Activated naive CD8-positive, alpha-beta T cell treated with anti-CD3 and anti-CD28 coated beads for 36 hours (primary cell): ENCODE measurements around the gene CALCOCO1. TPM values are rescaled to one million over a fixed set of nuclear protein-coding genes. Genes with fewer than 3 reads are reported as not detected.

Source experiments
- DNase-seq: peaks from one replicate; pipeline ENCODE4 v3.0.0; 2021
- H3K27ac Mint-ChIP-seq: one replicate; pipeline ENCODE4 v1.8.0; 2022; ENCODE audit warnings: mild to moderate bottlenecking, moderate library complexity, mixed read lengths
- H3K27me3 Mint-ChIP-seq: one replicate; pipeline ENCODE4 v1.8.0; 2022; ENCODE audit warnings: mild to moderate bottlenecking, mixed read lengths
- H3K36me3 Mint-ChIP-seq: one replicate; pipeline ENCODE4 v1.8.0; 2021; ENCODE audit warnings: mild to moderate bottlenecking, mixed read lengths
- H3K4me1 Mint-ChIP-seq: one replicate; pipeline ENCODE4 v1.8.0; 2021; ENCODE audit warnings: mixed read lengths
- H3K4me3 Mint-ChIP-seq: one replicate; pipeline ENCODE4 v1.8.0; 2022; ENCODE audit warnings: mild to moderate bottlenecking, moderate library complexity, mixed read lengths
- H3K9me3 Mint-ChIP-seq: one replicate; pipeline ENCODE4 v1.8.0; 2022; ENCODE audit warnings: mixed read lengths
- total RNA-seq, 2 experiments: library from RNA; stranded (reverse); gene quantifications; one replicate each; pipeline ENCODE4 v1.2.3, GENCODE V29; 2021

CALCOCO1 gene
- total RNA-seq, 2 experiments from 2014 or later, result 8.8 to 9.6 TPM

DNA sequence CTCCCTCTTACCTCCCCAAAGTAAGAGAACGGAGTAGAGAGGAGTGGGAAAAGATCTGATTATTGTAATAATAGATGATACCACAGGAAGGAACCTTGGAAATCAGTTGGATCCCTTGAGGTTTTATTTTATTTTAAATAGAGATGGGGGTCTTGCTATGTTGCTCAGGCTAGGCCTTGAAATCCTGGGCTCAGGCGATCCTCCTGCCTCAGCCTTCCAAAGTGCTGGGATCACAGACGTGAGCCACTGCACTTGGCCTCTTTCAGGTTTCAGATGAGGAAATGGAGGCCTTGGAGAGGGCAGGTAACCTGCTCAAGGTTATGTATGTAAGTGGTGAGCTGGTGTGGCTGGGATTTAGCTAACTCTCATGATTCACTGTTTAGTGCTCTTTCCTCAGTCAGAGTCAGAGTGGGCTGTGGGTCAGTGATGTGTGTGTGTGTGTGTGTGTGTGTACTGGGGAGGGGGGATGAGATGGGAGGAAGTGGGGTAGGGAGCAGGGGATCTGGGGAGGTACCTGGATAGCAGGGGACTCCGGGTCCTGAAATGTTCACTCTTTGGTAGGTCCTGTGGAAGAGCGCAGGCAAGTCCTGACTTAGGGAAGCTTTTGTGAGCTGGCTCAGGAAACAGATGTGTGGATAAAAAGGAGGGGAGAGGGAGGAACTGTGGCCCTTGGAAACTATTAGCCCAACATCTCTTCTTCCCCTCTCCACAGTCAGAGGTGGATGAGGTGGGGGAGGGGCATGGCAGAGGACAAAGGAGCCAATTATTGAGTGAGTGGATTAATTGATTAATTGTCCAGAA is 29.2 kb upstream of the CALCOCO1 start:
- Mint-ChIP-seq H3K27ac (no peak overlapping the region), H3K4me3 (peak overlapping the region; percentile 61)

GRCh38 chr12:53755893-53756292 is 28.6 kb upstream of the CALCOCO1 start:
- Mint-ChIP-seq H3K27me3 (peaks cover 42% of the 10 kb centered on the region), H3K4me1 (peaks cover 11% of the 10 kb centered on the region), H3K27ac (no peak overlapping the region), H3K9me3 (no peaks in the 10 kb centered on the region), H3K4me3 (peak overlapping the region; percentile 7), H3K36me3 (no peaks in the 10 kb centered on the region)
- DNase-seq, result no peak

More for the DNA sequence above, 29.2 kb upstream of the CALCOCO1 start:
- DNase-seq, result no peak
- Mint-ChIP-seq H3K27me3 (peaks cover 47% of the 10 kb centered on the region), H3K36me3 (no peaks in the 10 kb centered on the region), H3K9me3 (no peaks in the 10 kb centered on the region), H3K4me1 (peaks cover 10% of the 10 kb centered on the region)

- no peak for DNase-seq
- no peaks in the 10 kb centered on the region for H3K9me3 Mint-ChIP-seq
- H3K27me3 Mint-ChIP-seq, result peaks cover 38% of the 10 kb centered on the region
- H3K36me3 Mint-ChIP-seq, result no peaks in the 10 kb centered on the region
- no peak overlapping the region for H3K27ac Mint-ChIP-seq
- H3K4me3 Mint-ChIP-seq, result peak overlapping the region; percentile 7
- peaks cover 16% of the 10 kb centered on the region for H3K4me1 Mint-ChIP-seq
Observed at GRCh38 chr12:53755451-53755891, 28.2 kb upstream of the CALCOCO1 start.

- Mint-ChIP-seq H3K9me3 (no peaks in the 10 kb centered on the region), H3K4me1 (peaks cover 16% of the 10 kb centered on the region), H3K4me3 (no peak overlapping the region), H3K27me3 (peaks cover 31% of the 10 kb centered on the region), H3K27ac (no peak overlapping the region), H3K36me3 (no peaks in the 10 kb centered on the region)
- no peak for DNase-seq
Observed at GRCh38 chr12:53754633-53755264, 27.5 kb upstream of the CALCOCO1 start.

- Mint-ChIP-seq H3K4me3 (no peak overlapping the region), H3K36me3 (no peaks in the 10 kb centered on the region), H3K27ac (no peak overlapping the region), H3K4me1 (peaks cover 16% of the 10 kb centered on the region), H3K9me3 (no peaks in the 10 kb centered on the region), H3K27me3 (peaks cover 25% of the 10 kb centered on the region)
- DNase-seq, result no peak
Observed at GRCh38 chr12:53754188-53754585, 26.9 kb upstream of the CALCOCO1 start.

DNA sequence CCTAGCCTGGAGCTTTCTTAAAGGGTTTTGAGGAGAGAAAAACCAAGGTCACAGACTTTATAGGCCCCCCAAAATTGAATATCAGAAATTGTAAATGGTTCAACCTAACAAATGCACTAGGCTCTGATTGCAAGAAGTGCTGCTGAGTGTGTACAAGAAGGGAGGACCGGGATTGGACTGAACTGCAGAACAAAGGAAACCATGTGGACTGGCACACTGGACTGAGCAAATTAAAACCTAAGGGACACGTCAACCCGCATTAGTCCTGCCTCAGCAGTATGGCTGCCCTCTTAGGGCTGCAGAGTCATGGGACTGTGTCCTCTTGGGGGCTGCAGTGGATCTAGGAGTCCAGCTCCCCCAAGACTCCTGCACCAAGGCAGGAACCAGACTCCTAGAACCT is 25.4 kb upstream of the CALCOCO1 start:
- H3K27me3 Mint-ChIP-seq, result peaks cover 10% of the 10 kb centered on the region
- H3K36me3 Mint-ChIP-seq, result no peaks in the 10 kb centered on the region
- no peak overlapping the region for H3K4me3 Mint-ChIP-seq
- no peak overlapping the region for H3K27ac Mint-ChIP-seq
- DNase-seq, result no peak
- H3K4me1 Mint-ChIP-seq, result peaks cover 19% of the 10 kb centered on the region
- H3K9me3 Mint-ChIP-seq, result no peaks in the 10 kb centered on the region

DNA sequence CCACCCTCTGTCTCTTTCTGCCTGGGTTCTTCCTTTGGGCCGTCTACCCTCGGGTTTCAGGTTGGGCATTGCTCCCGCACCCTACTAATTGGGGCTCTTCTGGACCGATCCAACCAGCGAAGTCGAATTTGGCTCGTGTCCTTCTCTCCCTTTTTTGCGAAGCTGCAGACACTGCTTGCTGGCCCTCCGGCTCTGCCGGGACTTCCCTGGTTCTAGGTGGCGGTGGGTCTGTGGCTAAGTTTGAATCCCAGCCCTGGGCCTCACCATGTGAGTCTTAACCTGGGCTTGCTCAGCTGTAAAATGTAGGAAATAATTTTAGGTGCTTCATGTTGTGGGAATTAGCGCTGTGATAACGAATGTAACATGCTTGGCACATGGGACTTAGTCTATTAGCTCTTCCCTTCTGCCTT is 24.9 kb upstream of the CALCOCO1 start:
- Mint-ChIP-seq H3K9me3 (no peaks in the 10 kb centered on the region), H3K36me3 (no peaks in the 10 kb centered on the region), H3K27me3 (peaks cover 9% of the 10 kb centered on the region), H3K27ac (no peak overlapping the region), H3K4me1 (peaks cover 23% of the 10 kb centered on the region), H3K4me3 (no peak overlapping the region)
- no peak for DNase-seq

GRCh38 chr12:53751336-53752191 is 24.3 kb upstream of the CALCOCO1 start, which contains the start of gene CISTR:
Gene CISTR, minus strand, starts transcription at chr12:53751979.
- Mint-ChIP-seq H3K36me3 (no peaks in the 10 kb centered on the region), H3K27ac (peak within 1 kb of the TSS; percentile 28), H3K9me3 (no peaks in the 10 kb centered on the region), H3K27me3 (peaks cover 8% of the 10 kb centered on the region), H3K4me1 (peaks cover 23% of the 10 kb centered on the region), H3K4me3 (peak within 1 kb of the TSS; percentile 33)
- DNase-seq, result peak; percentile 46

DNA sequence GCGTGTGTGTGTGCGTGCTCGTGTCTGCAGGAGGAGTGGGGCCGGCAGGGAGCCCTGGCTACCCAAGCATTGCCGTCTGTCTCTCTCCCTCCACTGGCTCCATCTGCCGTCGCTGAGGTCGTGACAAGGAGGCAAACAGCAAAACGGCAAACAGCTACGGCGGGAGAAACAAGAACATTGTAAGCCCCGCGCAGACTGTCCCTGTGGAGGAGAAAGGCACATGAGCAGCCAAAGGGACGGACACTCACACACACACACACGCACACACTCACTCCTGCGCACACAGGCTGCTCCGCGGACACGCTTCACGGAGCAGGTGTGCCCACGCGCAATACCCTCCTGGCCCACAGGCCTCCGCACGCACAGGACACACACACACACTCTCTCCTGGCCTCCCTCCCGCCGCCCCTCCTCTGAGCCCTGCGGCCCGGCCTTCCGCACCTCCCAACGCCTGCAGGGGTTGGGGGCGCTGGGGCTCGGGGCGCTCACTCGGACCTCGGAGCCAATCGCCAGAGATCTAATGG is 23.6 kb upstream of the CALCOCO1 start:
- Mint-ChIP-seq H3K4me3 (peak overlapping the region; percentile 33), H3K27me3 (peaks cover 9% of the 10 kb centered on the region), H3K36me3 (no peaks in the 10 kb centered on the region), H3K27ac (peak overlapping the region; percentile 28), H3K4me1 (peaks cover 22% of the 10 kb centered on the region), H3K9me3 (no peaks in the 10 kb centered on the region)
- DNase-seq, result no peak

- DNase-seq, result no peak
- H3K4me3 Mint-ChIP-seq, result peak overlapping the region; percentile 33
- H3K27ac Mint-ChIP-seq, result peak overlapping the region; percentile 28
- H3K36me3 Mint-ChIP-seq, result no peaks in the 10 kb centered on the region
- no peaks in the 10 kb centered on the region for H3K9me3 Mint-ChIP-seq
- peaks cover 22% of the 10 kb centered on the region for H3K4me1 Mint-ChIP-seq
- H3K27me3 Mint-ChIP-seq, result peaks cover 12% of the 10 kb centered on the region
Observed at GRCh38 chr12:53749986-53750811, 22.9 kb upstream of the CALCOCO1 start.

DNA sequence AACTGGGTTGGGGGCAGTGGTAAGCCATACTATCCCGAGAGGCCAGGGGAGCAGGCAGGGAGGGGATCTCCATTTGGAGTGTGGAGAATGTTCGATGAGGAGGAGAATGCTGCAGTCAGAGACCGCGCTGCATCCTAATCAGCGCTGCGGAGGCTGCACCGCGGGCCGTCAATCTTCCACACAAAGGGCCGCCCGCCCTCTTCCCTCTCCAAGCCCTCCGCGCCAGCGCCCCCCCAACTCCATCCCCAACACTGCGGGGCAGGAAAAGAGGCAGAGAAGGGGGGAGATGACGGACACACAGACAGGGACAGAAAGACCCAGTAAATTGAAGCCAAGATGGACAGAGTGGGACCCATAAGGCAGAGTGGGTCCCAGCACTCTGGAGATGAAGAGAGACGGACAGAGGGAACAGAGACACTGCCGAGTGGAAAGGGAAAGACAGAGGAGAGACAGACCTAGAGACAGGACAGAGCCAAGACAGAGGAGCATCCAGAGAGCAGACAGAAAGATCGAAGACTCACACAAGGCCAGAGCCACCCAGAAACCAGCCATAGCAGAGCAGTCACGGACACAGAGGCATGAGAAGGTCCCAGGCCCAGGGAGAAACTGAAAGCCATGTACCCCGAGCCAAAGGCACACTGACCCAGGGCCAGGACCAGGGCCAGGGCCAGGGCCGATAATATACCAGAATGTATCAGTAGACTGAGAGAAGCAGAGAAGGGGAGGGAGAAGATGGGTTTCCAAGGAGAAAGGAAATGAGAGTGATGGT is 21.0 kb upstream of the CALCOCO1 start:
- Mint-ChIP-seq H3K27me3 (peaks cover 32% of the 10 kb centered on the region), H3K4me1 (peaks cover 24% of the 10 kb centered on the region)

DNA sequence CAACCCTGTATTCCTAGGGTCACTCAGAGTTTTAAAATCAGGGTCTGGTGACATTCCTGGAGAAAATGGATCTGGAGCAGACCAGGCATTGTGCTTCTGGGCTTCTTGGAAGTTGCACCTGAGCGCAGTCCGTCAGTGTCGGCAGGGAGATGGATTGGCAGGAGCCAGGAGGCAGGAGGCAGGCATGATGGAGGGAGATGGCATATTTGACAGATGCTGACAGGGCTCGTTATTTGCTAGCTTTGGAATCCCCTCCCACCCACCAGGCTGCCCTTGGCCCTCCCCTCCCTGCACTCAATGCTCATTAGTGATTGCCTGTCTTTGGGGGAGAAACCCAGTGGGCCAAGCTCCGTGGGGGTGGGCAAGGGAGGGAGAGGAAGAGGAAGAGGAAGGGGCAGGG is 19.8 kb upstream of the CALCOCO1 start:
- DNase-seq, result no peak
- peaks cover 24% of the 10 kb centered on the region for H3K4me1 Mint-ChIP-seq
- H3K27me3 Mint-ChIP-seq, result peaks cover 43% of the 10 kb centered on the region
- H3K9me3 Mint-ChIP-seq, result no peaks in the 10 kb centered on the region
- no peak overlapping the region for H3K4me3 Mint-ChIP-seq
- no peak overlapping the region for H3K27ac Mint-ChIP-seq
- no peaks in the 10 kb centered on the region for H3K36me3 Mint-ChIP-seq

More for the DNA sequence above, 21.0 kb upstream of the CALCOCO1 start:
- Mint-ChIP-seq H3K27ac (no peak overlapping the region), H3K9me3 (no peaks in the 10 kb centered on the region), H3K4me3 (no peak overlapping the region), H3K36me3 (no peaks in the 10 kb centered on the region)
- no peak for DNase-seq

DNA sequence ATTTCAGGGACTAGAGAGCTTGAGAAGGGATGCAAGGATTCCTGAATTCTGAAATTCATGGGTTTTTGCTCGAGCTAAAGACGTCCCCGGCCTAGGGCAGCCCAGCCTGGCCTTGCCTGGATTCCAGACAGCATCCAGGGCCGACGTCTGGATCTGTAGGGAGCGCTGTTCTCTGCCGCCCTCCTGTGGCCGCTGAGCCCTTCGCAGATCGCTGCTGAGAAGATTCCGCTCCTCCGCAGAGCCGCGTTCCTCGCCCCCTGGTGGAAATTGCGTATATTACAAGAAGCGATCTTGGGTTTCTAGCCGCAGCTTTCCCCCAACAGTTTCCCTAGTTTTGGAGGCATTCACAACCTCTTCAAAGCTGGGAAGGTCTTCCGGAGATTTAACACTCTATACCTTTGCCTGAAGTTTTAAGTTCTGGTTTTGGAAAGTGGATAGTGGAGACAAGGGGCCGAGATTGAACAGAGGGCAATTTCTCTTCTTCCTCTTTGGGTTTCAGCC is 19.4 kb upstream of the CALCOCO1 start:
- peaks cover 22% of the 10 kb centered on the region for H3K4me1 Mint-ChIP-seq
- peak; percentile 83 for DNase-seq
- H3K36me3 Mint-ChIP-seq, result no peaks in the 10 kb centered on the region
- no peak overlapping the region for H3K4me3 Mint-ChIP-seq
- peaks cover 48% of the 10 kb centered on the region for H3K27me3 Mint-ChIP-seq
- no peaks in the 10 kb centered on the region for H3K9me3 Mint-ChIP-seq
- H3K27ac Mint-ChIP-seq, result no peak overlapping the region
